C4-2B (cell line): Measurements from ENCODE around the gene SERPINA9.

Experiments used
- H3K27ac ChIP-seq: fragments of 450-650 bp; 2 replicates; pipeline ENCODE4 v1.5.1; 2017
- CTCF ChIP-seq: fragments of 450-650 bp; conservative IDR thresholded peaks from 2 replicates; pipeline ENCODE4 v1.5.1; 2017; ENCODE audit warnings: mild to moderate bottlenecking
- ZFX ChIP-seq: fragments of 450-650 bp; IDR thresholded peaks from 2 replicates; pipeline ENCODE4 v1.6.1; 2017

SERPINA9 gene

GRCh38 chr14:94469261-94469660 is 6.7 kb downstream of the SERPINA9 start:
- no peak overlapping the region for H3K27ac ChIP-seq
- no peak for TF ChIP-seq CTCF
- TF ChIP-seq ZFX, result no peak

- H3K27ac ChIP-seq, result no peak overlapping the region
- TF ChIP-seq CTCF, result no peak
- TF ChIP-seq ZFX, result no peak
Measured at GRCh38 chr14:94467728-94468520, 8.1 kb downstream of the SERPINA9 start.

GRCh38 chr14:94466706-94467370 is 9.2 kb downstream of the SERPINA9 start:
- TF ChIP-seq CTCF, result no peak
- TF ChIP-seq ZFX, result no peak

GRCh38 chr14:94465042-94465441 is 11.0 kb downstream of the SERPINA9 start:
- TF ChIP-seq CTCF (no peak), ZFX (no peak)
- H3K27ac ChIP-seq, result no peak overlapping the region

More at GRCh38 chr14:94466706-94467370, 9.2 kb downstream of the SERPINA9 start:
- H3K27ac ChIP-seq, result no peak overlapping the region

GRCh38 chr14:94464290-94464689 is 11.7 kb downstream of the SERPINA9 start:
- TF ChIP-seq CTCF (no peak), ZFX (no peak)
- no peak overlapping the region for H3K27ac ChIP-seq

- H3K27ac ChIP-seq, result no peak overlapping the region
- no peak for TF ChIP-seq ZFX
- no peak for TF ChIP-seq CTCF
Measured at GRCh38 chr14:94462763-94463572, 13.0 kb downstream of the SERPINA9 start.

- no peak overlapping the region for H3K27ac ChIP-seq
- TF ChIP-seq CTCF (no peak), ZFX (no peak)
Measured at GRCh38 chr14:94462219-94462551, 13.8 kb downstream of the SERPINA9 start.
